ENCODE data around the gene GUCY2C.

Gene GUCY2C

GRCh38 chr12:14621826-14622225 lies 74.6 kb downstream of the GUCY2C start:
- no peak for DNase-seq (ENCODE audit: low read depth in 2 of 2)

GRCh38 chr12:14619741-14620501 lies 76.5 kb downstream of the GUCY2C start:
- DNase-seq (ENCODE audit: low read depth in 2 of 2), result no peak

- DNase-seq (ENCODE audit: low read depth in 2 of 2), result no peak
Observed at GRCh38 chr12:14618983-14619382, 77.4 kb downstream of the GUCY2C start.

GRCh38 chr12:14614704-14615121 lies 81.7 kb downstream of the GUCY2C start:
- no peak for DNase-seq (ENCODE audit: low read depth in 2 of 2)

GRCh38 chr12:14613718-14614117 lies 82.7 kb downstream of the GUCY2C start:
- DNase-seq (ENCODE audit: low read depth in 2 of 2), result no peak

- DNase-seq (ENCODE audit: low read depth in 2 of 2), result no peak
Observed at GRCh38 chr12:14612898-14613445, 83.4 kb downstream of the GUCY2C start.

GRCh38 chr12:14612250-14612649 lies 84.1 kb downstream of the GUCY2C start:
- DNase-seq (ENCODE audit: low read depth in 2 of 2), result no peak

GRCh38 chr12:14611640-14612203 lies 84.7 kb downstream of the GUCY2C start:
- no peak for DNase-seq (ENCODE audit: low read depth in 2 of 2)

- no peak for DNase-seq (ENCODE audit: low read depth in 2 of 2)
Observed at GRCh38 chr12:14607568-14607967, 88.8 kb downstream of the GUCY2C start.

GRCh38 chr12:14605401-14605989 lies 90.9 kb downstream of the GUCY2C start:
- DNase-seq (ENCODE audit: low read depth in 2 of 2), result no peak

GRCh38 chr12:14601692-14602478 lies 94.5 kb downstream of the GUCY2C start:
- DNase-seq (ENCODE audit: low read depth in 2 of 2), result no peak

- no peak for DNase-seq (ENCODE audit: low read depth in 2 of 2)
Observed at GRCh38 chr12:14597480-14597879, 98.9 kb downstream of the GUCY2C start.

GRCh38 chr12:14591719-14592118 lies 104.7 kb downstream of the GUCY2C start:
- no peak for DNase-seq (ENCODE audit: low read depth in 2 of 2)

GRCh38 chr12:14589169-14590004 lies 107.0 kb downstream of the GUCY2C start:
- no peak for DNase-seq (ENCODE audit: low read depth in 2 of 2)

GRCh38 chr12:14588571-14588970 lies 107.8 kb downstream of the GUCY2C start:
- DNase-seq (ENCODE audit: low read depth in 2 of 2), result no peak

- no peak for DNase-seq (ENCODE audit: low read depth in 2 of 2)
Observed at GRCh38 chr12:14578646-14579045, 117.8 kb downstream of the GUCY2C start.

GRCh38 chr12:14577344-14577743 lies 119.1 kb downstream of the GUCY2C start:
- DNase-seq (ENCODE audit: low read depth in 2 of 2), result no peak

- DNase-seq (ENCODE audit: low read depth in 2 of 2), result no peak
Observed at GRCh38 chr12:14576896-14577295, 119.5 kb downstream of the GUCY2C start.

GRCh38 chr12:14575585-14575984 lies 120.8 kb downstream of the GUCY2C start:
- no peak for DNase-seq (ENCODE audit: low read depth in 2 of 2)

- no peak for DNase-seq (ENCODE audit: low read depth in 2 of 2)
Observed at GRCh38 chr12:14573118-14573517, 123.3 kb downstream of the GUCY2C start.

- DNase-seq (ENCODE audit: low read depth in 2 of 2), result no peak
Observed at GRCh38 chr12:14572401-14572800, 124.0 kb downstream of the GUCY2C start.
